ENCODE measurements around the gene AGA. TPM values are rescaled to one million over a fixed set of nuclear protein-coding genes. Genes with fewer than 3 reads are reported as not detected.

Gene AGA
- total RNA-seq, 2 donors from 2014 or later = 21.8 to 34.1 TPM

GRCh38 chr4:177413656-177414055 is 28.6 kb downstream of the AGA start:
- ATAC-seq (ENCODE audit: insufficient number of reproducible peaks, low FRiP score, low read depth) (no peak), DNase-seq (ENCODE audit: low spot score) (no peak)
- no peaks in the 10 kb centered on the region for H3K27me3 ChIP-seq (replicated peaks; ENCODE audit: insufficient read depth)
- no peaks in the 10 kb centered on the region for H3K36me3 ChIP-seq
- no peak overlapping the region for H3K4me3 ChIP-seq
- H3K27ac ChIP-seq = no peak overlapping the region
- no peaks in the 10 kb centered on the region for H3K4me1 ChIP-seq (ENCODE audit: control insufficient read depth in 1 of 2, low read depth in 2 of 2)
- no peak for TF ChIP-seq CTCF (IDR thresholded peaks at IDR 0.05)
- H3K9me3 ChIP-seq = no peaks in the 10 kb centered on the region

GRCh38 chr4:177413076-177413475 is 29.2 kb downstream of the AGA start:
- TF ChIP-seq CTCF (IDR thresholded peaks at IDR 0.05) = no peak
- ATAC-seq (ENCODE audit: insufficient number of reproducible peaks, low FRiP score, low read depth) (no peak), DNase-seq (ENCODE audit: low spot score) (no peak)
- Histone ChIP-seq H3K4me3 (no peak overlapping the region), H3K27ac (no peak overlapping the region), H3K4me1 (ENCODE audit: control insufficient read depth in 1 of 2, low read depth in 2 of 2) (no peaks in the 10 kb centered on the region), H3K27me3 (replicated peaks; ENCODE audit: insufficient read depth) (no peaks in the 10 kb centered on the region), H3K36me3 (no peaks in the 10 kb centered on the region), H3K9me3 (no peaks in the 10 kb centered on the region)

- no peak for DNase-seq (ENCODE audit: low spot score)
- no peak for ATAC-seq (ENCODE audit: insufficient number of reproducible peaks, low FRiP score, low read depth)
- Histone ChIP-seq H3K27me3 (replicated peaks; ENCODE audit: insufficient read depth) (no peaks in the 10 kb centered on the region), H3K27ac (no peak overlapping the region), H3K9me3 (no peaks in the 10 kb centered on the region), H3K4me3 (no peak overlapping the region), H3K4me1 (ENCODE audit: control insufficient read depth in 1 of 2, low read depth in 2 of 2) (no peaks in the 10 kb centered on the region), H3K36me3 (no peaks in the 10 kb centered on the region)
- no peak for TF ChIP-seq CTCF (IDR thresholded peaks at IDR 0.05)
Observed at GRCh38 chr4:177411996-177412395, 30.2 kb downstream of the AGA start.

- ATAC-seq (ENCODE audit: insufficient number of reproducible peaks, low FRiP score, low read depth) (no peak), DNase-seq (ENCODE audit: low spot score) (no peak)
- H3K27ac ChIP-seq = no peak overlapping the region
- H3K27me3 ChIP-seq (replicated peaks; ENCODE audit: insufficient read depth) = no peaks in the 10 kb centered on the region
- no peaks in the 10 kb centered on the region for H3K36me3 ChIP-seq
- no peaks in the 10 kb centered on the region for H3K4me1 ChIP-seq (ENCODE audit: control insufficient read depth in 1 of 2, low read depth in 2 of 2)
- H3K4me3 ChIP-seq = no peak overlapping the region
- H3K9me3 ChIP-seq = no peaks in the 10 kb centered on the region
- no peak for TF ChIP-seq CTCF (IDR thresholded peaks at IDR 0.05)
Observed at GRCh38 chr4:177410566-177410965, 31.7 kb downstream of the AGA start.

GRCh38 chr4:177408023-177408422 is 34.2 kb downstream of the AGA start:
- no peak for ATAC-seq (ENCODE audit: insufficient number of reproducible peaks, low FRiP score, low read depth)
- no peaks in the 10 kb centered on the region for H3K4me1 ChIP-seq (ENCODE audit: control insufficient read depth in 1 of 2, low read depth in 2 of 2)

More at GRCh38 chr4:177408023-177408422, 34.2 kb downstream of the AGA start:
- Histone ChIP-seq H3K9me3 (no peaks in the 10 kb centered on the region), H3K36me3 (no peaks in the 10 kb centered on the region), H3K4me3 (no peak overlapping the region), H3K27me3 (replicated peaks; ENCODE audit: insufficient read depth) (no peaks in the 10 kb centered on the region), H3K27ac (no peak overlapping the region)
- no peak for TF ChIP-seq CTCF (IDR thresholded peaks at IDR 0.05)
- DNase-seq (ENCODE audit: low spot score) = no peak
